Activated B cell treated with CpG ODN at 0.5 μM for 24 hours (primary cell): Measurements from ENCODE around the gene PWP1. TPM values are rescaled to one million over a fixed set of nuclear protein-coding genes. Genes with fewer than 3 reads are reported as not detected.

ENCODE experiments used
- ATAC-seq: fragments of 200-7000 bp; cut with Tn5 transposase; one replicate; pipeline ENCODE4 v1.10.0; 2021; ENCODE audit warnings: low read depth, mild to moderate bottlenecking, moderate library complexity
- CTCF ChIA-PET: fragments of 350-600 bp; sonication (Branson Sonifier 250); formaldehyde crosslinking; loops from one replicate; lab custom pipeline; 2021; ENCODE audit warnings: antibody characterized with exemption; lab: Charles Lee
- POLR2A ChIA-PET: fragments of 350-600 bp; sonication (Branson Sonifier 250); formaldehyde crosslinking; loops from one replicate; lab custom pipeline; 2021; ENCODE audit warnings: antibody characterized with exemption; lab: Charles Lee
- DNase-seq: peaks from one replicate; pipeline ENCODE4 v3.0.0; 2022
- H3K27ac Mint-ChIP-seq: one replicate; pipeline ENCODE4 v1.8.0; 2020; ENCODE audit warnings: mixed read lengths
- H3K27me3 Mint-ChIP-seq: one replicate; pipeline ENCODE4 v1.8.0; 2021; ENCODE audit warnings: mixed read lengths
- H3K36me3 Mint-ChIP-seq: one replicate; pipeline ENCODE4 v1.8.0; 2021; ENCODE audit warnings: low read depth, mixed read lengths
- H3K4me1 Mint-ChIP-seq: one replicate; pipeline ENCODE4 v1.8.0; 2021; ENCODE audit warnings: mixed read lengths
- H3K4me3 Mint-ChIP-seq: one replicate; pipeline ENCODE4 v1.8.0; 2020; ENCODE audit warnings: mild to moderate bottlenecking, mixed read lengths
- H3K9me3 Mint-ChIP-seq: one replicate; pipeline ENCODE4 v1.8.0; 2020; ENCODE audit warnings: mixed read lengths
- intact Hi-C: fragments of 100-400 bp; cut with micrococcal nuclease; formaldehyde crosslinking; loops from one replicate; pipeline ENCODE4 v1.15.1; 2024
- total RNA-seq: library from RNA; stranded (reverse); gene quantifications from 2 replicates; pipeline ENCODE4 v1.2.3, GENCODE V29; 2022
- TF ChIP-seq, protein P1 (sequence below): fragments of 200-600 bp; IDR thresholded peaks from one replicate; pipeline ENCODE4 v1.8.0; 2022; ENCODE audit warnings: antibody characterized with exemption, mild to moderate bottlenecking

The PWP1 gene
- total RNA-seq, 1 donor from 2014 or later: 53.5 TPM

DNA sequence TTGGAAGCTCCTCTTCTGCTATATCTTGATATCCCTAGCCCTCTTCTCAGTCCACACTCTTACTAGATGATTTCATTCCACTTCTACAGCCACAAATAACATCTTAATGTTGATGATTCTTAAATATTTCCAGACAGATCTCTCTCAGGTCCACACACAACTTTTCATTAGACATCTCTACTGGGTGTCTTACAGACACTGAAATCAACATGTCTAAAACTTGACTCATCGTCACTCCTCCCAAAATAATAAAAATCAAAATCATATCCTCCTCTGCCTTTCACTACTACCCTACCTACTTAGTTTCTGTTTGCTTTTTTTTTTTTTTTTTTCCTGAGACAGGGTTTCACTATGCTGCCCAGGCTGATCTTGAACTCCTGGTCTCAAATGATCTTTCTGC is 63.5 kb downstream of the PWP1 start:
- ChIA-PET POLR2A (interaction anchor here (0.6 to 1.0 kb wide), 2 partner anchors 12 kb away, joined by 3 read pairs; partner anchors contain the start of gene PRDM4), CTCF (no interaction called here)
- Mint-ChIP-seq H3K36me3 (peaks cover 36% of the 10 kb centered on the region), H3K4me3 (no peak overlapping the region), H3K9me3 (no peaks in the 10 kb centered on the region), H3K4me1 (no peaks in the 10 kb centered on the region), H3K27me3 (no peaks in the 10 kb centered on the region), H3K27ac (no peak overlapping the region)
- intact Hi-C loops: no loop called here
- TF ChIP-seq, protein P1, sequence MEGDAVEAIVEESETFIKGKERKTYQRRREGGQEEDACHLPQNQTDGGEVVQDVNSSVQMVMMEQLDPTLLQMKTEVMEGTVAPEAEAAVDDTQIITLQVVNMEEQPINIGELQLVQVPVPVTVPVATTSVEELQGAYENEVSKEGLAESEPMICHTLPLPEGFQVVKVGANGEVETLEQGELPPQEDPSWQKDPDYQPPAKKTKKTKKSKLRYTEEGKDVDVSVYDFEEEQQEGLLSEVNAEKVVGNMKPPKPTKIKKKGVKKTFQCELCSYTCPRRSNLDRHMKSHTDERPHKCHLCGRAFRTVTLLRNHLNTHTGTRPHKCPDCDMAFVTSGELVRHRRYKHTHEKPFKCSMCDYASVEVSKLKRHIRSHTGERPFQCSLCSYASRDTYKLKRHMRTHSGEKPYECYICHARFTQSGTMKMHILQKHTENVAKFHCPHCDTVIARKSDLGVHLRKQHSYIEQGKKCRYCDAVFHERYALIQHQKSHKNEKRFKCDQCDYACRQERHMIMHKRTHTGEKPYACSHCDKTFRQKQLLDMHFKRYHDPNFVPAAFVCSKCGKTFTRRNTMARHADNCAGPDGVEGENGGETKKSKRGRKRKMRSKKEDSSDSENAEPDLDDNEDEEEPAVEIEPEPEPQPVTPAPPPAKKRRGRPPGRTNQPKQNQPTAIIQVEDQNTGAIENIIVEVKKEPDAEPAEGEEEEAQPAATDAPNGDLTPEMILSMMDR: no peak
- DNase-seq (no peak), ATAC-seq (no peak)

DNA sequence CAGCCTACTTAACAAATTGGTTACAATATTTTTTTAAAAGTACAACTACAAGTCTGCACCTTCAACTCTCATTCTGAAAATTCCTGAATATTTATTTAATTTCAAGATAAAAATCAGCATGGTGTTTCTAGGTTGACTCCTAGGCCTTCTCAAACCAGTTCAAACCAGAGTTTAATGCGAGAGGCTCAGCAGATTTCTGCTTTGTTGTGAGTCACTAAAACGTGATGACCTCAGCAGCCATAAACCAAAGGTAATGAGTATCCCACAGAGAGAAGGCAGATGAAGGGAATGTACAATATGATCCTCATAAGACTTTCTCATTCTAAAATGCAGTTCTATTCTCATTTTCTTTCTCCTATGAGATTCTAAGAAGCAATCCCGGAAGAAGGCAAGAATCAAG is 73.8 kb downstream of the PWP1 start:
- ChIA-PET POLR2A (interaction anchor here (0.7 to 1.3 kb wide), 3 partner anchors 22 to 71 kb away, joined by 3 to 4 read pairs (median 3); no protein-coding TSS in a partner anchor), CTCF (interaction anchor here (2.5 kb wide), 1 partner anchor 126 kb away, joined by 11 read pairs; no protein-coding TSS in a partner anchor)
- H3K4me3 Mint-ChIP-seq: peak overlapping the region; percentile 89
- ATAC-seq: no peak
- TF ChIP-seq, protein P1: no peak
- H3K27ac Mint-ChIP-seq: peak overlapping the region; percentile 50
- peaks cover 2% of the 10 kb centered on the region for H3K9me3 Mint-ChIP-seq
- intact Hi-C loops: no loop called here
- no peak for DNase-seq
- H3K36me3 Mint-ChIP-seq: peaks cover 34% of the 10 kb centered on the region
- no peaks in the 10 kb centered on the region for H3K27me3 Mint-ChIP-seq
- peaks cover 33% of the 10 kb centered on the region for H3K4me1 Mint-ChIP-seq

DNA sequence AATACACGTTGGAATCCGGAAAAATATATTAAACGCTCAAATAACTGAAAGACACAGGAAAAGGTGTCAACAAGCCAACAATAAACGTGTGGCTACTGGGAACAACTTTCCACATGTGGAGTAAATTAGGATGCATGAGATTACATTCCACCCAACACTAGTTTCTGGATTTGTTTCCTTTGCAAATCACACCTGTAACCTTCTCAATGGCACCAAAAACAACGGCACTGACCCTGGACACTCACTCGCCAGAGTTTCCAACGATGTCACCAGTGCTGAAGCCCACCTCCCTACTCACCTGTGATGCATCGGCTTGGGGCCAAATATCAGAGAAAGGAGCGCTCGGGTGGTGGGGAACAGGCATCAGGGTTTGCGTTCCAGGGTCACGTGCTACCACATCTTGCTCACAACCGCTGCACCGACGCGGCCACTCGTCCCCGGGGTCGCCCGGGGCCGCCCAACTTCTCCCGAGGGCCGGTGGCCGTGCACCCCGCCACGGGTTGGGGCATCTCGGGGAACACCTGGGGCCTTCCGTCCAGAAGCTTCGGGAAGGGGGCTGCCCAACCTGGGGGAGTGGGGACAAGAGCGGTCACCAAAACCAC is 74.7 kb downstream of the PWP1 start:
- CTCF ChIA-PET: interaction anchor here (1.0 to 2.5 kb wide), 2 partner anchors 24 to 125 kb away, joined by 3 to 11 read pairs; no protein-coding TSS in a partner anchor
- POLR2A ChIA-PET: interaction anchor here (0.6 to 1.3 kb wide), 5 partner anchors 11 to 1006 kb away, joined by 3 to 5 read pairs (median 4); no protein-coding TSS in a partner anchor
- Mint-ChIP-seq H3K36me3 (peaks cover 28% of the 10 kb centered on the region), H3K4me1 (peaks cover 33% of the 10 kb centered on the region), H3K27ac (peak overlapping the region; percentile 74), H3K4me3 (peak overlapping the region; percentile 89), H3K9me3 (peaks cover 2% of the 10 kb centered on the region), H3K27me3 (no peaks in the 10 kb centered on the region)
- DNase-seq (no peak), ATAC-seq (peak; percentile 9)
- TF ChIP-seq, protein P1: no peak
- intact Hi-C loops: loop anchor here (5.0 to 10.0 kb wide), 4 partner anchors 364 to 1952 kb away; partner anchors contain the start of genes FAM222A, MMAB, MVK and POLR3B

DNA sequence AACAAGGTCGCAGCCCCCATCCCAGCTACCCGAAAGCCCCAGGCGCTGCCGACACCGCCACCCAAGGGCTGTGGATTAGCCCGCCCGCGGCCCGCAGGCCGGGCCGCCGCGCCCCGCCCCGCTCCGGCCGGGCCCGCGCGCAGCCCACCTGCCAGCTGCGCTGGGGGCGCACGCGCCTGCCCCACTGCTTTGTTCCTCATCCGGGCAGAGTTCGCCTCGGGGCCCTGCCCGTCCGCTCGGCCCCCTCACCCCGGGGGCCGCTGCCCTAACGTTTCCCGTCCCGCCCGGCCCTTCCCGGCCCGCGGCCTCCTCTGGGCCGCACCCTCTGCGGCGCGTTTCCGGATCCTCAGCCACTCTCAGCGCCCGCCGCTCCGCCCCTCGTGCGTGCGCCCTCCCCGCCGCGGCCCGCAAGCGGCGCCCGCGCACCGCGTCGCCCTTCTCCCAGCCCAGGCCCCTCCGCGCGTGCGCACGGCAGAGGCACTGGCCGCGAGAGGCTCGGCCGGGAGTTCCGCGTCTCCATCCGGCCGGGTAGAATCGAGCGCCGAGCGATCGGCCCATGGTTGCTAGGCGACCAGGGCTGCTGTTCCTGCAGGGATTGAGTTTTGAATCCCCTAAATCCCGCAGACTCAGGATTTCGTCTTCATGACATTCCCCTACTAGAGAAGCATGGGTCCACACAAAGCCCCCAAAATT is 75.4 kb downstream of the PWP1 start, which contains the start of gene PRDM4:
PRDM4 (minus strand) TSS at position 329 of the 693 bp plus-strand sequence. CDS start 622 bp downstream, outside the sequence.
- ATAC-seq (peak; percentile 91), DNase-seq (peak; percentile 93)
- TF ChIP-seq, protein P1: no peak
- peak within 1 kb of the TSS; percentile 86 for H3K27ac Mint-ChIP-seq
- H3K36me3 Mint-ChIP-seq: peaks cover 24% of the 10 kb centered on the region
- CTCF ChIA-PET: interaction anchor here (1.0 to 2.5 kb wide), 2 partner anchors 24 to 124 kb away, joined by 3 to 11 read pairs; no protein-coding TSS in a partner anchor
- H3K4me1 Mint-ChIP-seq: peaks cover 33% of the 10 kb centered on the region
- H3K27me3 Mint-ChIP-seq: no peaks in the 10 kb centered on the region
- peaks cover 2% of the 10 kb centered on the region for H3K9me3 Mint-ChIP-seq
- intact Hi-C loops: loop anchor here (1.0 to 10.0 kb wide), 11 partner anchors 24 to 1951 kb away; partner anchors contain the start of genes FAM222A, FICD, MMAB and MVK
- peak within 1 kb of the TSS; percentile 89 for H3K4me3 Mint-ChIP-seq
- POLR2A ChIA-PET: interaction anchor here (0.6 to 0.9 kb wide), 4 partner anchors 11 to 1006 kb away, joined by 3 to 5 read pairs (median 4); no protein-coding TSS in a partner anchor
